ENCODE data around the gene FAM114A1.

Gene FAM114A1

DNA sequence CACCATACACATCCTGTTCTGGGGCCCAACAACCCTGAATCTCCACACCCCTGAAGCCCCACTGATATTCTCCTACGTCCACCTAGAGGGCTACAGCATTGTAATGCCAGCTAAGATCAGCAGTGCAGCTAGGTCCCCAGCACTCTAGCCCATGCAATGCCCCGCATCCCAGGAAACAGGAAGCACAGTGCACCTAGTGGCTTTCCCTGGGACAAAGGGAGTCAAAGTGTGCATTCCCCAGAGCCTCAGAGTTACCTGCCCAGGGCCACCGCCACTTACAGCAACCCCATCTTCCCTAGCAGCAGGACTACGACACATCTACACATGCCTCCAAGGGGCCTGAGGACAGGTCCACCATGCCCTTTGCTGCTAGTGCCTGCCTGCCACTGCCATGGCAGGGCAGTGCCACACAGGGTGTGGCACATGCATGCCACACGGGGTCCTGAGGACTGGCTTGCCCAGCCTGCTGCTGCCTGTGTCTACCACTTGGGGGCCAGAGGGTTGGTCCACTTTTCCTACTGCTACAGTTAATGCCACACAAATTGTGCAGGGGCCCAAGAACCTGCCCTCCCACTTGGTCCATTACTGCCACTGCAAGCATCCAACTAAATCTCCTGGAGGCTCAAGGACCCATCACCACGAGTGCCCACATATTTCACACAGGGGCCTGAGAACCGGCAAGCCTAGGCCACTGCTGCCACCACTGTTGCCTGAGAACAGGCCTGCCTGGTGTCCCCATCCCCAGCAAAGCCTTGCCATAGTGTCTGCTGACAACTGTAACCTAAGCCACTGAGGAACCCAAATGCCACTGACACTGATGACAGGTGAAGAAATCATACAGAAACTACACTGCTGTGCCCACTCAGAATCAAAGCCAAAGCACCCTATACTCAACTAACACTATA lies 34.7 kb upstream of the FAM114A1 start:
- DNase-seq (ENCODE audit: extremely low read depth, insufficient read length), result no peak
- Histone ChIP-seq H3K36me3 (ENCODE audit: control insufficient read depth, insufficient read depth, low read length) (no peaks in the 10 kb centered on the region), H3K27me3 (replicated peaks; ENCODE audit: control insufficient read depth, insufficient read depth, low read length) (no peaks in the 10 kb centered on the region), H3K4me3 (replicated peaks; ENCODE audit: low read depth, low read length) (no peak overlapping the region)
- TF ChIP-seq, protein P1, sequence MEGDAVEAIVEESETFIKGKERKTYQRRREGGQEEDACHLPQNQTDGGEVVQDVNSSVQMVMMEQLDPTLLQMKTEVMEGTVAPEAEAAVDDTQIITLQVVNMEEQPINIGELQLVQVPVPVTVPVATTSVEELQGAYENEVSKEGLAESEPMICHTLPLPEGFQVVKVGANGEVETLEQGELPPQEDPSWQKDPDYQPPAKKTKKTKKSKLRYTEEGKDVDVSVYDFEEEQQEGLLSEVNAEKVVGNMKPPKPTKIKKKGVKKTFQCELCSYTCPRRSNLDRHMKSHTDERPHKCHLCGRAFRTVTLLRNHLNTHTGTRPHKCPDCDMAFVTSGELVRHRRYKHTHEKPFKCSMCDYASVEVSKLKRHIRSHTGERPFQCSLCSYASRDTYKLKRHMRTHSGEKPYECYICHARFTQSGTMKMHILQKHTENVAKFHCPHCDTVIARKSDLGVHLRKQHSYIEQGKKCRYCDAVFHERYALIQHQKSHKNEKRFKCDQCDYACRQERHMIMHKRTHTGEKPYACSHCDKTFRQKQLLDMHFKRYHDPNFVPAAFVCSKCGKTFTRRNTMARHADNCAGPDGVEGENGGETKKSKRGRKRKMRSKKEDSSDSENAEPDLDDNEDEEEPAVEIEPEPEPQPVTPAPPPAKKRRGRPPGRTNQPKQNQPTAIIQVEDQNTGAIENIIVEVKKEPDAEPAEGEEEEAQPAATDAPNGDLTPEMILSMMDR (IDR thresholded peaks at IDR 0.05; ENCODE audit: insufficient read depth, low read length, poor library complexity, severe bottlenecking), result peak; percentile 29

DNA sequence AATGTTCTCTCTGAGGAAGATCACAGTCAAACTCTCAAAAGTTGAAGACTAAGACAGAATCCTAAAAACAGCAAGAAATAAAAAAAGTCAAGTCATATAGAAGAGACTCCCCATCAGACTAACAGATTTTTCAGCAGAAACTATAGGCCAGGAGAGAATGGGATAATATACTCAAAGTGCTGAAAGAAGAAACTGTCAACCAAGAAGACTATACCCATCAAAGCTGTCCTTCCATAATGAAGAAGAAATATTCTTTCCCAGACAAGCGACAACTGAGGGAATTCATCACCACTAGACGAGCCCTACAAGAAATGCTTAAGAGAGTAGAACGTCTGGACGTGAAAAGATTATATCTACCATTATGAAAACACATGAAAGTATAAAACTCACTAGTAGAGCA lies 33.0 kb upstream of the FAM114A1 start:
- TF ChIP-seq, protein P1 (IDR thresholded peaks at IDR 0.05; ENCODE audit: insufficient read depth, low read length, poor library complexity, severe bottlenecking), result no peak

DNA sequence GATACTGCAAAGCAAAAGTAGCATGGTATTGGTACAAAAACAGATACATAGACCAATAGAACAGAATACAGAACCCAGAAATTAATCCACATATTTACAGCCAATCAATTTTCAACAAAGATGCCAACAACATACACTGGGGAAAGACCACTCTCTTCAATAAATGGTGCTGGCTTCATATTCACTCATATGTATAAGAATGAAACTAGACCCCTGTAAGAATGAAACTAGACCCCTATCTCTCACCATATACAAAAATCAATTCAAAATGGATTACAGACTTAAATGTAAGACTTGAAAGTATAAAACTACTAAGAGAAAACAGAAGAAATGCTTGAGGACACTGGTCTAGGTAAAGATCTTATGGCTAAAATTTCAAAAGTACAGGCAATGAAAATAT lies 30.3 kb upstream of the FAM114A1 start:
- Histone ChIP-seq H3K4me3 (replicated peaks; ENCODE audit: low read depth, low read length) (no peak overlapping the region), H3K36me3 (ENCODE audit: control insufficient read depth, insufficient read depth, low read length) (no peaks in the 10 kb centered on the region), H3K27me3 (replicated peaks; ENCODE audit: control insufficient read depth, insufficient read depth, low read length) (no peaks in the 10 kb centered on the region)
- TF ChIP-seq, protein P1 (IDR thresholded peaks at IDR 0.05; ENCODE audit: insufficient read depth, low read length, poor library complexity, severe bottlenecking), result no peak
- no peak for DNase-seq (ENCODE audit: extremely low read depth, insufficient read length)

More for the DNA sequence above, 33.0 kb upstream of the FAM114A1 start:
- H3K36me3 ChIP-seq (ENCODE audit: control insufficient read depth, insufficient read depth, low read length), result no peaks in the 10 kb centered on the region
- no peak overlapping the region for H3K4me3 ChIP-seq (replicated peaks; ENCODE audit: low read depth, low read length)
- no peak for DNase-seq (ENCODE audit: extremely low read depth, insufficient read length)
- no peaks in the 10 kb centered on the region for H3K27me3 ChIP-seq (replicated peaks; ENCODE audit: control insufficient read depth, insufficient read depth, low read length)

DNA sequence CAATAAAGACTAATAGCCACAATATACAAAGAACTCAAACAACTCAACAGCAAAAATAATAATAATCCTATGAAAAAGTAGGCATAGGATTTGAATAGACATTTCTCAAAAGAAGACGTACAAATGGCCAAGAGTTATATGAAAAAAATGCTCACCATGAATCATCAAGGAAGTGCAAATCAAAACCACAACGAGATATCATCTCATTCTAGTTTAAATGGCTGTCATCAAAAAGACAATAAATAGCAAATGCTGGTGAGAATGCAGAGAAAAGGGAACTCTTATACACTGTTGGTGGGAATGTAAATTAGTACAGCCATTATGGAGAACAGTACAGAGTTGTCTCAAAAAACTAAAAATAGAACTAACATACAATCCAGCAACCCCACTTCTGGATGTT lies 29.8 kb upstream of the FAM114A1 start:
- DNase-seq (ENCODE audit: extremely low read depth, insufficient read length), result no peak
- Histone ChIP-seq H3K4me3 (replicated peaks; ENCODE audit: low read depth, low read length) (no peak overlapping the region), H3K36me3 (ENCODE audit: control insufficient read depth, insufficient read depth, low read length) (no peaks in the 10 kb centered on the region), H3K27me3 (replicated peaks; ENCODE audit: control insufficient read depth, insufficient read depth, low read length) (no peaks in the 10 kb centered on the region)
- TF ChIP-seq, protein P1 (IDR thresholded peaks at IDR 0.05; ENCODE audit: insufficient read depth, low read length, poor library complexity, severe bottlenecking), result no peak

DNA sequence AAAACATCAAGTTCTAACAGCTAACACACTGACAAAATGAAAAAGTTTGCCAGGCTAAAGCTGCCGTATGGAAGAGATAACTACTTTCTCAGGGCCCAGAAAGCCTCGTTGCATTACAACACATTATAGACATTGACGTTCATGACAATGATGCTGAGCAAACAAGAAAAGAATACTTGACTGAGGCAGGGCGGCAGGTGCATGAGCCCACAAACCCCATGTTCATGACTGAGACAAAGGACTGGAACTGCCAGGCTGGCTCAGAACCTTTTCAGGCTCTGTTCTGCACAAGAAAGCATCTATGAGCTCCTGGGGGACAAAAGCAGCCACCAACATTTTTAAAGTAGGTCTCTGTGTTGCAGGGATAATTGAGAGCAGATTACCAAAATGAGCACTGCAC lies 24.6 kb upstream of the FAM114A1 start:
- TF ChIP-seq, protein P1 (IDR thresholded peaks at IDR 0.05; ENCODE audit: insufficient read depth, low read length, poor library complexity, severe bottlenecking), result no peak
- H3K36me3 ChIP-seq (ENCODE audit: control insufficient read depth, insufficient read depth, low read length), result peaks cover 4% of the 10 kb centered on the region
- no peak overlapping the region for H3K4me3 ChIP-seq (replicated peaks; ENCODE audit: low read depth, low read length)
- DNase-seq (ENCODE audit: extremely low read depth, insufficient read length), result no peak
- no peaks in the 10 kb centered on the region for H3K27me3 ChIP-seq (replicated peaks; ENCODE audit: control insufficient read depth, insufficient read depth, low read length)

Data from GM06990 (cell line).